SK-N-SH (cell line): ENCODE measurements around the gene CPT1B. TPM values are rescaled to one million over a fixed set of nuclear protein-coding genes. Genes with fewer than 3 reads are reported as not detected.

Source experiments
- CTCF ChIA-PET: fragments of 300-600, 350-600 bp; formaldehyde crosslinking; extraction: SDS; loops from one replicate; lab custom pipeline; 2021; lab: Yijun Ruan, JAX
- POLR2A ChIA-PET: fragments of 350-600 bp; sonication (Branson Sonifier 250); formaldehyde crosslinking; extraction: SDS; loops from one replicate; lab custom pipeline; 2020; ENCODE audit warnings: antibody characterized with exemption, inconsistent platforms; lab: Yijun Ruan, JAX
- DNase-seq: peaks from one replicate; pipeline ENCODE4 v3.0.0; 2012
- H2AFZ ChIP-seq: fragments of 200-600 bp; sonication (generic); 2 replicates; pipeline ENCODE4 v1.8.1; 2016; ENCODE audit warnings: antibody characterized with exemption, mild to moderate bottlenecking, low read depth
- H3F3A ChIP-seq: fragments of 200-600 bp; sonication (generic); replicated peaks from 2 replicates; pipeline ENCODE3; 2016; ENCODE audit warnings: antibody characterized with exemption, mild to moderate bottlenecking; ENCODE audit not compliant: insufficient read depth
- H3K27ac ChIP-seq, 2 experiments: fragments of 200-500 bp in 1 of 2; fragments of 200-600 bp in 1 of 2; sonication (Bioruptor generic) in 1 of 2; sonication (generic), shearing (Covaris generic) in 1 of 2; 2 replicates each; pipeline versions ENCODE4 v1.5.1 to v1.6.1; 2014 to 2016; ENCODE audit warnings: low read depth in 2 of 2, inconsistent platforms in 1 of 2, low read length in 1 of 2, mild to moderate bottlenecking in 1 of 2, mixed read lengths in 1 of 2
- H3K27me3 ChIP-seq: fragments of 200-600 bp; sonication (generic), shearing (Covaris generic); 2 replicates; pipeline ENCODE4 v1.6.1; 2016; ENCODE audit warnings: mixed run types; ENCODE audit not compliant: insufficient read depth
- H3K36me3 ChIP-seq, 2 experiments: fragments of 200-500 bp in 1 of 2; fragments of 200-600 bp in 1 of 2; sonication (Bioruptor generic) in 1 of 2; sonication (generic) in 1 of 2; replicated peaks in 1 of 2; 2 replicates each; pipeline versions ENCODE3 to v1.5.1; 2014 to 2016; ENCODE audit warnings: low read length in 1 of 2, mild to moderate bottlenecking in 1 of 2; ENCODE audit not compliant: insufficient read depth in 2 of 2, control insufficient read depth in 1 of 2
- H3K4me1 ChIP-seq, 2 experiments: fragments of 200-500 bp in 1 of 2; fragments of 200-600 bp in 1 of 2; sonication (Bioruptor generic) in 1 of 2; sonication (generic), shearing (Covaris generic) in 1 of 2; 2 replicates each; pipeline versions ENCODE4 v1.5.1 to v1.6.1; 2014 to 2016; ENCODE audit warnings: low read depth in 1 of 2, low read length in 1 of 2, mixed run types in 1 of 2; ENCODE audit not compliant: insufficient read depth in 2 of 2, control insufficient read depth in 1 of 2
- H3K4me2 ChIP-seq: fragments of 200-600 bp; sonication (generic), shearing (Covaris generic); 2 replicates; pipeline ENCODE4 v1.6.1; 2017; ENCODE audit warnings: mixed run types
- H3K4me3 ChIP-seq, 2 experiments: fragments of 200-500 bp in 1 of 2; fragments of 200-600 bp in 1 of 2; sonication (Bioruptor generic) in 1 of 2; sonication (generic), shearing (Covaris generic) in 1 of 2; 2 replicates each; pipeline versions ENCODE4 v1.5.1 to v1.8.1; 2014 to 2016; ENCODE audit warnings: low read depth in 2 of 2, inconsistent platforms in 1 of 2, low read length in 1 of 2, mild to moderate bottlenecking in 1 of 2, mixed read lengths in 1 of 2, moderate library complexity in 1 of 2
- H3K79me2 ChIP-seq: fragments of 200-600 bp; sonication (generic); 2 replicates; pipeline ENCODE4 v1.8.1; 2017; ENCODE audit warnings: mild to moderate bottlenecking; ENCODE audit not compliant: insufficient read depth
- H3K9ac ChIP-seq: fragments of 200-600 bp; sonication (generic); 2 replicates; pipeline ENCODE4 v1.6.1; 2017; ENCODE audit warnings: mixed run types
- H3K9me2 ChIP-seq: fragments of 200-600 bp; sonication (generic); 2 replicates; pipeline ENCODE4 v1.6.1; 2017; ENCODE audit warnings: mixed run types
- H3K9me3 ChIP-seq: fragments of 200-600 bp; sonication (generic); 2 replicates; pipeline ENCODE4 v1.6.1; 2017; ENCODE audit warnings: mixed run types, mild to moderate bottlenecking, moderate library complexity
- H4K20me1 ChIP-seq: fragments of 200-600 bp; sonication (generic); 2 replicates; pipeline ENCODE4 v1.6.1; 2017; ENCODE audit warnings: mild to moderate bottlenecking, mixed run types; ENCODE audit not compliant: insufficient read depth
- ELF1 ChIP-seq: IDR thresholded peaks from 2 replicates; pipeline ENCODE4 v1.4.0; 2012
- EP300 ChIP-seq, 2 experiments: IDR thresholded peaks; 2 replicates each; pipeline versions ENCODE4 v1.4.0 to v1.6.1; 2012; ENCODE audit warnings: borderline replicate concordance in 1 of 2, low read depth in 1 of 2, low read length in 1 of 2
- FOSL2 ChIP-seq: IDR thresholded peaks from 2 replicates; pipeline ENCODE4 v1.4.0; 2012; ENCODE audit warnings: low read depth, mild to moderate bottlenecking, moderate library complexity, borderline replicate concordance
- GATA2 ChIP-seq: sonication (generic); formaldehyde crosslinking; IDR thresholded peaks from 2 replicates; pipeline ENCODE4 v1.5.0; 2020; ENCODE audit warnings: mild to moderate bottlenecking, missing genetic modification reagents
- MEF2A ChIP-seq: IDR thresholded peaks from 2 replicates; pipeline ENCODE4 v1.4.0; 2012; ENCODE audit warnings: low read depth, borderline replicate concordance
- POLR2AphosphoS5 ChIP-seq: IDR thresholded peaks from 2 replicates; pipeline ENCODE4 v1.6.1; 2012; ENCODE audit warnings: low read depth, low read length
- RAD21 ChIP-seq: IDR thresholded peaks from 2 replicates; pipeline ENCODE4 v1.6.1; 2012; ENCODE audit warnings: mild to moderate bottlenecking, low read length
- RCOR1 ChIP-seq: fragments of 150-350 bp; IDR thresholded peaks from 2 replicates; pipeline ENCODE4 v1.6.1; 2017; ENCODE audit warnings: antibody characterized with exemption, low read length
- REST ChIP-seq: IDR thresholded peaks from 2 replicates; pipeline ENCODE4 v1.6.1; 2012; ENCODE audit warnings: mild to moderate bottlenecking, low read depth, low read length, moderate library complexity
- RFX5 ChIP-seq: IDR thresholded peaks from 2 replicates; pipeline ENCODE4 v1.6.1; 2012; ENCODE audit warnings: mild to moderate bottlenecking, improper control_type of control experiment, low read length
- RXRA ChIP-seq: IDR thresholded peaks from 2 replicates; pipeline ENCODE4 v1.4.0; 2012; ENCODE audit warnings: low read depth, mild to moderate bottlenecking, borderline replicate concordance
- SMC3 ChIP-seq: IDR thresholded peaks from 2 replicates; pipeline ENCODE4 v1.6.1; 2012; ENCODE audit warnings: low read depth, low read length, improper control_type of control experiment
- TEAD4 ChIP-seq: IDR thresholded peaks from 2 replicates; pipeline ENCODE4 v1.4.0; 2012; ENCODE audit warnings: mild to moderate bottlenecking, borderline replicate concordance; ENCODE audit not compliant: insufficient read depth
- WGBS: methylation state at CpG from one replicate; pipeline ENCODE4 v1.1.6; 2017; ENCODE audit warnings: low lambda C conversion rate; 5-methylcytosine and 5-hydroxymethylcytosine counted together
- polyA plus RNA-seq, 3 experiments: library from polyadenylated mRNA; depleted of rRNA; stranded (reverse); fragments of >200 nt; gene quantifications; 2 replicates each; pipeline ENCODE4 v1.2.3, GENCODE V29; 2012

CPT1B gene
- polyA plus RNA-seq, 1 of the 3 experiments (the other 2 are of a cell fraction) = 33.2 TPM

- no peak for TF ChIP-seq REST
Measured at GRCh38 chr22:50562523-50563412, 15.5 kb downstream of the CPT1B start, which contains the start of gene SYCE3 (continued).

GRCh38 chr22:50561401-50562358 lies 16.5 kb downstream of the CPT1B start:
- H3K9me3 ChIP-seq = no peaks in the 10 kb centered on the region
- no peak overlapping the region for H3K9ac ChIP-seq
- no peak overlapping the region for H3K4me2 ChIP-seq
- no peaks in the 10 kb centered on the region for H4K20me1 ChIP-seq
- ChIA-PET CTCF (no interaction called here), POLR2A (interaction anchor here (0.5 kb wide), 1 partner anchor 62 kb away, joined by 3 read pairs; no protein-coding TSS in a partner anchor)
- no peak overlapping the region for H2AFZ ChIP-seq
- H3K79me2 ChIP-seq = no peaks in the 10 kb centered on the region
- H3K4me1 ChIP-seq = peaks cover 0 to 4% of the 10 kb centered on the region in 2 experiments; a peak in 1 of 4 replicates
- peaks cover 2% of the 10 kb centered on the region for H3F3A ChIP-seq
- no peak overlapping the region for H3K27ac ChIP-seq
- no peaks in the 10 kb centered on the region for H3K9me2 ChIP-seq
- TF ChIP-seq RAD21 = no peak
- no peak for TF ChIP-seq ELF1
- TF ChIP-seq RFX5 = no peak
- TF ChIP-seq FOSL2 = no peak
- no peak for TF ChIP-seq EP300 (IDR thresholded peaks at IDR 0.05; ENCODE audit: borderline replicate concordance in 1 of 2, low read depth in 1 of 2, low read length in 1 of 2)
- no peak for TF ChIP-seq MEF2A
- TF ChIP-seq TEAD4 = no peak
- no peak for TF ChIP-seq POLR2AphosphoS5
- no peak for TF ChIP-seq RCOR1
- TF ChIP-seq RXRA = no peak
- no peak for TF ChIP-seq GATA2 (CRISPR knock-in tag)
- no peak for TF ChIP-seq SMC3
- DNase-seq = no peak
- H3K4me3 ChIP-seq = no peak overlapping the region
- no peaks in the 10 kb centered on the region for H3K27me3 ChIP-seq
- 90% methylated on average over 34 of the region's 34 CpGs for WGBS
- H3K36me3 ChIP-seq = no peaks in the 10 kb centered on the region
